Esophagus squamous epithelium (tissue), 5 donors: Measurements from ENCODE around the gene SFXN5. TPM values are rescaled to one million over a fixed set of nuclear protein-coding genes. Genes with fewer than 3 reads are reported as not detected.

Experiments
- DNase-seq: peaks from one replicate; lab custom pipeline; 2025; lab: John Stamatoyannopoulos, UW
- H3K27ac ChIP-seq, 4 donors: fragments of 200-600 bp; sonication (generic); one replicate each; pipeline ENCODE4 v1.5.1; 2016 to 2019; ENCODE audit warnings: mild to moderate bottlenecking in 1 of 4
- H3K27me3 ChIP-seq, 4 donors: fragments of 200-600 bp; sonication (generic); 1 replicate in 3 of 4; 2 replicates in 1 of 4; pipeline versions ENCODE4 v1.5.1 to v1.6.0; 2017 to 2021; ENCODE audit warnings: antibody characterized with exemption in 1 of 4
- H3K36me3 ChIP-seq, 3 donors: fragments of 200-600 bp; sonication (generic); one replicate each; pipeline ENCODE4 v1.5.1; 2016 to 2019
- H3K4me1 ChIP-seq, 3 donors: fragments of 200-600 bp; sonication (generic); one replicate each; pipeline ENCODE4 v1.5.1; 2017 to 2019
- H3K4me3 ChIP-seq, 4 donors: fragments of 200-600 bp; sonication (generic); 1 replicate in 3 of 4; 2 replicates in 1 of 4; pipeline ENCODE4 v1.5.1; 2016 to 2019; ENCODE audit warnings: mild to moderate bottlenecking in 2 of 4, moderate library complexity in 1 of 4
- H3K9me3 ChIP-seq, 3 donors: fragments of 200-600 bp; sonication (generic); one replicate each; pipeline ENCODE4 v1.5.1; 2016 to 2019
- CTCF ChIP-seq, 6 experiments: fragments of 450-650 bp in 4 of 6; fragments of 200-600 bp in 2 of 6; sonication (generic) in 2 of 6; IDR thresholded peaks; one replicate each; pipeline ENCODE4 v1.5.1; 2016 to 2019; ENCODE audit warnings: antibody characterized with exemption in 6 of 6, mild to moderate bottlenecking in 4 of 6, moderate library complexity in 4 of 6
- POLR2A ChIP-seq, 4 donors: fragments of 450-650 bp; IDR thresholded peaks; one replicate each; pipeline ENCODE4 v1.6.1; 2017; ENCODE audit warnings: antibody characterized with exemption in 4 of 4, mild to moderate bottlenecking in 4 of 4, moderate library complexity in 3 of 4
- WGBS, 2 donors: methylation state at CpG; one replicate each; pipeline ENCODE4 v1.1.5; 2018; 5-methylcytosine and 5-hydroxymethylcytosine counted together
- intact Hi-C: fragments of 100-400 bp; cut with DNase I; formaldehyde crosslinking; loops from one replicate; pipeline ENCODE4 v1.15.0; 2022
- total RNA-seq, 4 donors: library from RNA; depleted of rRNA; stranded (reverse); fragments of >200 nt; gene quantifications; one replicate each; pipeline ENCODE4 v1.1.0, GENCODE V29; 2016
- donor health status: DM: yes; HTN: yes; CAD: no.

Gene SFXN5
- total RNA-seq, 4 donors from 2014 or later = 4.2 to 16.4 (median 12.7) TPM

DNA sequence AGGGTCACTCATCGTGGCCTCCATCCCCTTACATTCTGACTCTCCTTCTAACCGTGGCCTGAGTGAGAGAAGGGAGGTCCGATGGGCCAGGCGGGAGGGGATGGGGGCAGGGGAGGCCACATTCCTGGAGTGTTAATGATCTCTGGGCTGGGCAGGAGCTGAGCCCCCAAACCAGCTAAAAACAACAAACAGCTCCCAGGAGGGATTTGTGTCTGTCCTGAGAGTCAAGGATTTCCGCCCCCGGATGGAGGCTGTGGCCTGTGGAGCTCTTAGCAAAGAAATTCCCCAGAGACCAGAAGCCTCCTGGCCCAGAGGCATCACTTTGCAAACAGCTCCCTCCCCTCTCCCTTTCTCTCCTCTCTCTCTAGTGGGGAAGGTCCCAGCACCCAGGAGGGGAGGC is 130.7 kb downstream of the SFXN5 start:
- Histone ChIP-seq H3K4me1 (peaks cover 0 to 17% (median 6%) of the 10 kb centered on the region in 3 donors), H3K36me3 (peaks cover 0 to 21% (median 0%) of the 10 kb centered on the region in 3 donors), H3K27me3 (peaks cover 0 to 3% (median 0%) of the 10 kb centered on the region in 4 donors), H3K4me3 (no peak overlapping the region), H3K27ac (no peak overlapping the region), H3K9me3 (no peaks in the 10 kb centered on the region)
- TF ChIP-seq CTCF (IDR thresholded peaks at IDR 0.05) (no peak), POLR2A (IDR thresholded peaks at IDR 0.05) (no peak)
- intact Hi-C loops = no loop called here
- 76 to 87% methylated on average over 4 to 5 of the region's 6 CpGs for WGBS, 2 donors
- DNase-seq = no peak

GRCh38 chr2:72940361-72940760 is 131.2 kb downstream of the SFXN5 start:
- H3K36me3 ChIP-seq = peaks cover 0 to 21% (median 0%) of the 10 kb centered on the region in 3 donors
- H3K9me3 ChIP-seq = no peaks in the 10 kb centered on the region
- peaks cover 0 to 18% (median 6%) of the 10 kb centered on the region in 3 donors for H3K4me1 ChIP-seq
- no peak for DNase-seq
- intact Hi-C loops = no loop called here
- peaks cover 0 to 7% (median 0%) of the 10 kb centered on the region in 4 donors for H3K27me3 ChIP-seq
- no peak overlapping the region for H3K27ac ChIP-seq
- 44 to 87% methylated on average over 1 to 3 of the region's 6 CpGs for WGBS, 2 donors
- no peak for TF ChIP-seq CTCF (IDR thresholded peaks at IDR 0.05)
- TF ChIP-seq POLR2A (IDR thresholded peaks at IDR 0.05) = no peak
- no peak overlapping the region for H3K4me3 ChIP-seq

- Histone ChIP-seq H3K27ac (no peak overlapping the region), H3K36me3 (peaks cover 0 to 12% (median 0%) of the 10 kb centered on the region in 3 donors), H3K9me3 (no peaks in the 10 kb centered on the region), H3K4me3 (no peak overlapping the region), H3K27me3 (peaks cover 0 to 27% (median 0%) of the 10 kb centered on the region in 4 donors), H3K4me1 (peaks cover 0 to 30% (median 6%) of the 10 kb centered on the region in 3 donors)
- no peak for DNase-seq
- WGBS, 2 donors = 52 to 77% methylated on average over 4 to 5 of the region's 5 CpGs
- TF ChIP-seq POLR2A (IDR thresholded peaks at IDR 0.05) = no peak
- TF ChIP-seq CTCF (IDR thresholded peaks at IDR 0.05) = no peak
- intact Hi-C loops = no loop called here
Observed at GRCh38 chr2:72938455-72938854, 133.1 kb downstream of the SFXN5 start.

DNA sequence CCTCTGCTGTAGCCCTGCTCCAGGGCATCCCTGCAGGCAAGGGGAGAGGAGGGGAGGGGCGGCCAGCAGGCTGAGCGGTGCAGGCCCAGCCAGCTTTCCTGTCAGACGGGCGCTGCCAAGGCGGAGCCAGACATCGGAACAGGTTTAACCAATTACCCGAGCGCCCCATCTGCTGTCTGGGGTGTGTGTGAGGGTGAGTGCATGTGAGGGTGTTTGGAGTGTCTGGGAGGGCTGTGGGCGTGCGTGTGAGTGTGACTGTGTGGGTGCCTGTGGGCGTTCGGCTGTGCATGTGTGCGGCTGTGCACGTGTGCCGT is 134.2 kb downstream of the SFXN5 start:
- TF ChIP-seq CTCF (IDR thresholded peaks at IDR 0.05) (no peak), POLR2A (IDR thresholded peaks at IDR 0.05) (no peak)
- Histone ChIP-seq H3K4me3 (no peak overlapping the region), H3K9me3 (no peaks in the 10 kb centered on the region), H3K27me3 (peaks cover 0 to 37% (median 0%) of the 10 kb centered on the region in 4 donors), H3K27ac (no peak overlapping the region), H3K4me1 (peaks cover 0 to 30% (median 6%) of the 10 kb centered on the region in 3 donors), H3K36me3 (peaks cover 0 to under 1% (median 0%) of the 10 kb centered on the region in 3 donors)
- DNase-seq = no peak
- 12 to 47% methylated on average over 5 to 7 of the region's 15 CpGs for WGBS, 2 donors
- intact Hi-C loops = no loop called here

GRCh38 chr2:72936660-72937355 is 134.7 kb downstream of the SFXN5 start:
- Histone ChIP-seq H3K4me1 (peaks cover 0 to 30% (median 6%) of the 10 kb centered on the region in 3 donors), H3K27ac (no peak overlapping the region), H3K36me3 (no peaks in the 10 kb centered on the region), H3K27me3 (peaks cover 0 to 42% (median 0%) of the 10 kb centered on the region in 4 donors), H3K4me3 (no peak overlapping the region), H3K9me3 (no peaks in the 10 kb centered on the region)
- WGBS, 2 donors = 65 to 71% methylated on average over 11 of the region's 19 CpGs
- no peak for TF ChIP-seq CTCF (IDR thresholded peaks at IDR 0.05)
- no peak for TF ChIP-seq POLR2A (IDR thresholded peaks at IDR 0.05)
- DNase-seq = no peak
- intact Hi-C loops = no loop called here
